GM06990 (cell line): ENCODE results near the gene ISOC2.
"Not testable (repeated sequence)": the region's sequence is repeated elsewhere in the genome, so short reads cannot be mapped to it uniquely, and the experiment has no call there.

Experiments used
- DNase-seq: peaks from one replicate; pipeline ENCODE4 v3.0.0-alpha.2; 2011; ENCODE audit not compliant: insufficient read length; ENCODE audit errors: extremely low read depth
- H3K27me3 ChIP-seq: replicated peaks from 2 replicates; pipeline ENCODE4 v1.6.0; 2011; ENCODE audit warnings: low read length; ENCODE audit not compliant: control insufficient read depth, insufficient read depth
- H3K36me3 ChIP-seq: 2 replicates; pipeline ENCODE4 v1.5.1; 2011; ENCODE audit warnings: low read length; ENCODE audit not compliant: control insufficient read depth, insufficient read depth
- H3K4me3 ChIP-seq: replicated peaks from 2 replicates; pipeline ENCODE4 v1.5.1; 2011; ENCODE audit warnings: low read depth, mild to moderate bottlenecking, control low read depth, low read length
- TF ChIP-seq, protein P1 (sequence below): IDR thresholded peaks from 2 replicates; pipeline ENCODE4 v1.5.1; 2011; ENCODE audit warnings: low read length, control low read depth, mild to moderate bottlenecking, inconsistent platforms; ENCODE audit not compliant: insufficient read depth, poor library complexity, severe bottlenecking

The ISOC2 gene

DNA sequence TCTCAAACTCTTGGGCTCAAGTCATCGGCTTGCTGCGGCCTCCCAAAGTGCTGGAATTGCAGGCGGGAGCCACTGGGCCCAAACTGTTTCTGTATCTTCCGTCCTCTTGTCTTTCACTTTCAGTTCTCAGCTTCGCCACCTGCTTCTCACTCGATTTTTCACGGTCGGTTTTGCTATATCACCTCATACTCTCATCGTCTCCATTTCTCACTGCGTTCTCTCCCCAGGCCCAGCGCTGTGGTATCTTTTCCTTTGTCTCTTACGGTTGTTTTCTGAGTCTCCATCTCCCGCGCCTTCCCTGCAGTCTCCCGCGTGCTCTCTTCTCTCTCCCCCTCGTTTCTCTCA lies 41.7 kb upstream of the ISOC2 start:
- H3K27me3 ChIP-seq = no peaks in the 10 kb centered on the region; the same call in 1 of the 2 replicates
- no peak for DNase-seq
- TF ChIP-seq, protein P1, sequence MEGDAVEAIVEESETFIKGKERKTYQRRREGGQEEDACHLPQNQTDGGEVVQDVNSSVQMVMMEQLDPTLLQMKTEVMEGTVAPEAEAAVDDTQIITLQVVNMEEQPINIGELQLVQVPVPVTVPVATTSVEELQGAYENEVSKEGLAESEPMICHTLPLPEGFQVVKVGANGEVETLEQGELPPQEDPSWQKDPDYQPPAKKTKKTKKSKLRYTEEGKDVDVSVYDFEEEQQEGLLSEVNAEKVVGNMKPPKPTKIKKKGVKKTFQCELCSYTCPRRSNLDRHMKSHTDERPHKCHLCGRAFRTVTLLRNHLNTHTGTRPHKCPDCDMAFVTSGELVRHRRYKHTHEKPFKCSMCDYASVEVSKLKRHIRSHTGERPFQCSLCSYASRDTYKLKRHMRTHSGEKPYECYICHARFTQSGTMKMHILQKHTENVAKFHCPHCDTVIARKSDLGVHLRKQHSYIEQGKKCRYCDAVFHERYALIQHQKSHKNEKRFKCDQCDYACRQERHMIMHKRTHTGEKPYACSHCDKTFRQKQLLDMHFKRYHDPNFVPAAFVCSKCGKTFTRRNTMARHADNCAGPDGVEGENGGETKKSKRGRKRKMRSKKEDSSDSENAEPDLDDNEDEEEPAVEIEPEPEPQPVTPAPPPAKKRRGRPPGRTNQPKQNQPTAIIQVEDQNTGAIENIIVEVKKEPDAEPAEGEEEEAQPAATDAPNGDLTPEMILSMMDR = no peak
- no peaks in the 10 kb centered on the region for H3K36me3 ChIP-seq
- no peak overlapping the region for H3K4me3 ChIP-seq

GRCh38 chr19:55502197-55502952 lies 40.9 kb upstream of the ISOC2 start:
- Histone ChIP-seq H3K36me3 (no peaks in the 10 kb centered on the region), H3K27me3 (no peaks in the 10 kb centered on the region; the same call in 1 of the 2 replicates), H3K4me3 (no peak overlapping the region)
- DNase-seq = no peak
- TF ChIP-seq, protein P1 = no peak

DNA sequence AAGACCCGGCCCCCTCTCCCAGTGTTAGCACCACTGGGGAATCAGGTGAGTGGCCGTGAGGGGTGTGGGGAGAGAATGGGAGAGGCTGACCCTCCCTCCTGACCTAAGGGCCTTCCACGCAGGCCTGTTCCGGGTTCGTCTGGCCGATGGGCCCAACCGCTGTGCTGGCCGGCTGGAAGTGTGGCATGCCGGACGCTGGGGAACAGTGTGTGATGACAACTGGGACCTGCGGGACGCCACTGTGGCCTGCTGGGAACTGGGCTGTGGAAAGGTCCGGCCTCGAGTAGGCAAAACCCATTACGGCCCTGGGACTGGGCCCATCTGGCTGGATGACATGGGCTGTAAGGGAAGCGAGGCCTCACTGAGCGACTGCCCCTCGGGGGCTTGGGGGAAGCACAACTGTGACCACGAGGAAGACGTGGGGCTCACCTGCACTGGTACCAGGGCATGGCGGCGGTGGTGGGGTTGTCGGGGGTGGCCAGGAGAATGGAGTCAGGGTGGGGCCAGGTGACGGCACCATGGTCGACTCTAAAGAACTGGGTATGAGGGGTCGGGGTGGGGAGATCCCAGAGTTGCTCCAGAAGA lies 39.0 kb upstream of the ISOC2 start:
- H3K4me3 ChIP-seq = no peak overlapping the region
- DNase-seq = no peak
- no peaks in the 10 kb centered on the region for H3K36me3 ChIP-seq
- H3K27me3 ChIP-seq = no peaks in the 10 kb centered on the region; the same call in 1 of the 2 replicates
- TF ChIP-seq, protein P1 = no peak

DNA sequence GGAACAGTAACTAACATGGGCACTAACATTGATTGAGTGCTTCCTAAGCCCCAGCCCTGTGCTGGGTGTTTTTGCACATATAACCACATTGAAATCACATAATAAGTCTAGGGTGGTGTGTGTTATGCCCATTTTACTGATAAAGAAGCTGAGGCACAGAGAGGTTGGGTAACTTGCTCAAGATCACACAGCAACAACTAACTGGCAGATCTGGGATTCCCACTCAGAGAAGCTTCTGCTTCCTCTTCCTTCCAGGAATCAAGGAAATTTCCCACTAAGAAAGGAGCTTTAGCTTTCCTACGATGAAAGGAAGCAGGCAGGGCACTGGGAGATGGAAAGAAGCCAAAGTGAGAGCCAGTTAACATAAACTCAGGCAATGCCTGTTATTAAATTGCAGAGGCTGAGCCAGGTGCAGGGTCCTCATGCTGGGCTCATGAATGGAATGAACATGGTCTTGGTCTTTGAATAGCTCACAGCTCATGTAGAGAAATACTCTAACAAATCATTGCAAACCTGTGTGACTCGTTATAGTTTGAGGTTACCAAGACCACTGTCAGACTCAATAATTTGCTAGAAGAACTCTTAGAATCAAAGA lies 36.9 kb upstream of the ISOC2 start:
- no peaks in the 10 kb centered on the region; the same call in 1 of the 2 replicates for H3K27me3 ChIP-seq
- H3K36me3 ChIP-seq = no peaks in the 10 kb centered on the region
- no peak overlapping the region for H3K4me3 ChIP-seq
- no peak for DNase-seq
- TF ChIP-seq, protein P1 = no peak

DNA sequence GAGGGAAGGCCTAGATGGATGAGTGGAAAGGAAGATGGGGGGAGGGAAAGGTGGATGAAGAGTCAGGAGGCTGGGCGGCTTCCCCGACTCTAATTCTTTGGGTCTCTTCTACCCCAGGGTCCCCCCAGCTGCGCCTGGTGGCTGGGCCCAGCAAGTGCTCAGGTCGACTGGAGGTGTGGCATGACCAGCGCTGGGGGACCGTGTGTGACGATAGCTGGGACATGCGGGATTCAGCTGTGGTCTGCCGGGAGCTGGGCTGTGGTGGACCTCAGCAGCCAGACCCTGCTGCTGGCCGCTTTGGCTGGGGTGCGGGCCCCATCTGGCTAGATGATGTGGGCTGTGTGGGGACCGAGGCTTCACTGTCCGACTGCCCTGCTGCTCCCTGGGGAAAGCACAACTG lies 36.3 kb upstream of the ISOC2 start:
- TF ChIP-seq, protein P1 = no peak
- DNase-seq = no peak

DNA sequence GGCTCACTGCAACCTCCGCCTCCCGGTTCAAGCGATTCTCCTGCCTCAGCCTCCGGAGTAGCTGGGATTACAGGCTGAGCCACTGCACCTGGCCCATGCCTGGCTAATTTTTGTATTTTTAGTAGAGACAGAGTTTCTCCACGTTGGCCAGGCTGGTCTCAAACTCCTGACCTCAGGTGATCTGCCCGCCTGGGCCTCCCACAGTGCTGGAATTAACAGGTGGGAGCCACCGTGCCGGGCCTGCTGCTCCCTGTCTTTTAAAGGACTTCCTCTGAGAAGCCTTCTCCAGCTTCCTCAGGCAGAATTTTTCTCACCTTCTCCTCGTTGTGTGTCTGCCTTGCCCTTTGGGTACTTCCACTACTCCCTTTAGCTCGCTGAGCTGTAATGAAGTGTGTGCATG lies 35.4 kb upstream of the ISOC2 start:
- H3K4me3 ChIP-seq, H3K36me3 ChIP-seq, DNase-seq, H3K27me3 ChIP-seq: not testable (repeated sequence)

More for the DNA sequence above, 36.3 kb upstream of the ISOC2 start:
- Histone ChIP-seq H3K4me3 (no peak overlapping the region), H3K27me3 (no peaks in the 10 kb centered on the region; the same call in 1 of the 2 replicates), H3K36me3 (no peaks in the 10 kb centered on the region)
